ENCODE results near the gene TMEM170B.

DNA sequence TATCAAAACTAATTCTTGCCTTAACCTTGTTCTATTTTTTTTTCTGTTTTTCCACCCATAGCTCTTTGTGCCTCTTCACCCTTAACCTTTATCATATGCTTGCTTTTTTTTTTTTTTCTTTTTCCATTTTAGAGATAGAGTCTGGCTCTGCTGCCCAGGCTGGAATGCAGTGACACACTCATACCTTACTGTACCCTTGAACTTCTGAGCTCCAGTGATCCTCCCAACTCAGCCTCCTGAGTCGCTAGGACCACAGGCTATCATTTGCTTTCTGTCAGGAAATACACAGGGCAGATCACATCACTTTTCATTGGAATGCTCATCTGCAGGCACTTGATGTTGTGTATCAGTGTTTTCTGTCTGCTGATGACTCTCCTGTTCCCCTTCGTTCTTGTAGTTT, 33.5 kb downstream of the TMEM170B start:
- no peak for TF ChIP-seq EZH2 (IDR thresholded peaks at IDR 0.05; ENCODE audit: borderline replicate concordance, low read depth, low read length, severe bottlenecking)
- TF ChIP-seq CTCF (IDR thresholded peaks at IDR 0.05; ENCODE audit: borderline replicate concordance, extremely low read depth, low read length, poor library complexity, severe bottlenecking), result no peak

Measured in DND-41 (cell line).